Activated B cell treated with CpG ODN at 0.5 μM for 24 hours (primary cell): ENCODE measurements around the gene CHD5. TPM values are rescaled to one million over a fixed set of nuclear protein-coding genes. Genes with fewer than 3 reads are reported as not detected.

Experiments used
- ATAC-seq: fragments of 200-7000 bp; cut with Tn5 transposase; one replicate; pipeline ENCODE4 v1.10.0; 2021; ENCODE audit warnings: low read depth, mild to moderate bottlenecking, moderate library complexity
- CTCF ChIA-PET: fragments of 350-600 bp; sonication (Branson Sonifier 250); formaldehyde crosslinking; loops from one replicate; lab custom pipeline; 2021; ENCODE audit warnings: antibody characterized with exemption; lab: Charles Lee
- POLR2A ChIA-PET: fragments of 350-600 bp; sonication (Branson Sonifier 250); formaldehyde crosslinking; loops from one replicate; lab custom pipeline; 2021; ENCODE audit warnings: antibody characterized with exemption; lab: Charles Lee
- DNase-seq: peaks from one replicate; pipeline ENCODE4 v3.0.0; 2022
- H3K27ac Mint-ChIP-seq: one replicate; pipeline ENCODE4 v1.8.0; 2020; ENCODE audit warnings: mixed read lengths
- H3K27me3 Mint-ChIP-seq: one replicate; pipeline ENCODE4 v1.8.0; 2021; ENCODE audit warnings: mixed read lengths
- H3K36me3 Mint-ChIP-seq: one replicate; pipeline ENCODE4 v1.8.0; 2021; ENCODE audit warnings: low read depth, mixed read lengths
- H3K4me1 Mint-ChIP-seq: one replicate; pipeline ENCODE4 v1.8.0; 2021; ENCODE audit warnings: mixed read lengths
- H3K4me3 Mint-ChIP-seq: one replicate; pipeline ENCODE4 v1.8.0; 2020; ENCODE audit warnings: mild to moderate bottlenecking, mixed read lengths
- H3K9me3 Mint-ChIP-seq: one replicate; pipeline ENCODE4 v1.8.0; 2020; ENCODE audit warnings: mixed read lengths
- CTCF ChIP-seq: fragments of 200-600 bp; IDR thresholded peaks from one replicate; pipeline ENCODE4 v1.8.0; 2022; ENCODE audit warnings: antibody characterized with exemption, mild to moderate bottlenecking
- intact Hi-C: fragments of 100-400 bp; cut with micrococcal nuclease; formaldehyde crosslinking; loops from one replicate; pipeline ENCODE4 v1.15.1; 2024
- total RNA-seq: library from RNA; stranded (reverse); gene quantifications from 2 replicates; pipeline ENCODE4 v1.2.3, GENCODE V29; 2022

Gene CHD5
- total RNA-seq, 1 donor from 2014 or later: 0.31 TPM

GRCh38 chr1:6197746-6198427 is 17.8 kb upstream of the CHD5 start:
- ATAC-seq (no peak), DNase-seq (no peak)
- peaks cover 2% of the 10 kb centered on the region for H3K27me3 Mint-ChIP-seq
- H3K4me1 Mint-ChIP-seq: peaks cover 44% of the 10 kb centered on the region
- H3K9me3 Mint-ChIP-seq: no peaks in the 10 kb centered on the region
- peaks cover 41% of the 10 kb centered on the region for H3K36me3 Mint-ChIP-seq
- CTCF ChIA-PET: interaction anchor here (1.4 kb wide), 1 partner anchor 10 kb away, joined by 4 read pairs; no protein-coding TSS in a partner anchor
- intact Hi-C loops: loop anchor here (2.0 kb wide), 3 partner anchors 47 to 503 kb away; partner anchors contain the start of genes DNAJC11, HES3 and NPHP4
- POLR2A ChIA-PET: no interaction called here
- TF ChIP-seq CTCF: no peak
- H3K4me3 Mint-ChIP-seq: peak overlapping the region; percentile 88
- peak overlapping the region; percentile 94 for H3K27ac Mint-ChIP-seq

GRCh38 chr1:6191968-6192367 is 11.8 kb upstream of the CHD5 start:
- no peak for ATAC-seq
- no peak overlapping the region for H3K27ac Mint-ChIP-seq
- CTCF ChIA-PET: no interaction called here
- intact Hi-C loops: no loop called here
- H3K4me1 Mint-ChIP-seq: peaks cover 11% of the 10 kb centered on the region
- TF ChIP-seq CTCF: no peak
- H3K9me3 Mint-ChIP-seq: no peaks in the 10 kb centered on the region
- POLR2A ChIA-PET: interaction anchor here (0.7 kb wide), 1 partner anchor 410 kb away, joined by 4 read pairs; no protein-coding TSS in a partner anchor
- H3K27me3 Mint-ChIP-seq: no peaks in the 10 kb centered on the region
- no peak for DNase-seq
- no peak overlapping the region for H3K4me3 Mint-ChIP-seq
- H3K36me3 Mint-ChIP-seq: peaks cover 71% of the 10 kb centered on the region

- Mint-ChIP-seq H3K36me3 (peaks cover 82% of the 10 kb centered on the region), H3K27ac (no peak overlapping the region), H3K4me3 (no peak overlapping the region), H3K4me1 (peaks cover 5% of the 10 kb centered on the region), H3K9me3 (no peaks in the 10 kb centered on the region), H3K27me3 (no peaks in the 10 kb centered on the region)
- ATAC-seq: no peak
- no peak for TF ChIP-seq CTCF
- intact Hi-C loops: no loop called here
- CTCF ChIA-PET: interaction anchor here (1.1 to 1.5 kb wide), 2 partner anchors 10 to 13 kb away, joined by 3 to 4 read pairs; no protein-coding TSS in a partner anchor
- DNase-seq: no peak
- POLR2A ChIA-PET: no interaction called here
Measured at GRCh38 chr1:6188466-6188865, 8.3 kb upstream of the CHD5 start.

GRCh38 chr1:6185635-6186382 is 5.7 kb upstream of the CHD5 start:
- TF ChIP-seq CTCF: no peak
- Mint-ChIP-seq H3K36me3 (peaks cover 65% of the 10 kb centered on the region), H3K27ac (no peak overlapping the region), H3K9me3 (no peaks in the 10 kb centered on the region), H3K27me3 (peaks cover 10% of the 10 kb centered on the region), H3K4me1 (peaks cover 18% of the 10 kb centered on the region), H3K4me3 (no peak overlapping the region)
- DNase-seq: no peak
- intact Hi-C loops: no loop called here
- no peak for ATAC-seq
- ChIA-PET CTCF (no interaction called here), POLR2A (no interaction called here)

GRCh38 chr1:6185151-6185550 is 5.0 kb upstream of the CHD5 start:
- ATAC-seq (no peak), DNase-seq (no peak)
- Mint-ChIP-seq H3K27me3 (peaks cover 12% of the 10 kb centered on the region), H3K36me3 (peaks cover 59% of the 10 kb centered on the region), H3K9me3 (no peaks in the 10 kb centered on the region), H3K4me1 (peaks cover 21% of the 10 kb centered on the region), H3K27ac (no peak overlapping the region), H3K4me3 (no peak overlapping the region)
- POLR2A ChIA-PET: no interaction called here
- CTCF ChIA-PET: no interaction called here
- intact Hi-C loops: no loop called here
- TF ChIP-seq CTCF: no peak
